AG09319 (cell line): ENCODE data around the gene WNT5B.

Source experiments
- DNase-seq: peaks from one replicate; pipeline ENCODE4 v3.0.0-alpha.2; 2010; ENCODE audit warnings: low read depth; ENCODE audit errors: extremely low read depth
- CTCF ChIP-seq: IDR thresholded peaks from 2 replicates; pipeline ENCODE4 v1.5.1; 2011; ENCODE audit warnings: low read depth, mild to moderate bottlenecking, inconsistent platforms, low read length, moderate library complexity

WNT5B gene

DNA sequence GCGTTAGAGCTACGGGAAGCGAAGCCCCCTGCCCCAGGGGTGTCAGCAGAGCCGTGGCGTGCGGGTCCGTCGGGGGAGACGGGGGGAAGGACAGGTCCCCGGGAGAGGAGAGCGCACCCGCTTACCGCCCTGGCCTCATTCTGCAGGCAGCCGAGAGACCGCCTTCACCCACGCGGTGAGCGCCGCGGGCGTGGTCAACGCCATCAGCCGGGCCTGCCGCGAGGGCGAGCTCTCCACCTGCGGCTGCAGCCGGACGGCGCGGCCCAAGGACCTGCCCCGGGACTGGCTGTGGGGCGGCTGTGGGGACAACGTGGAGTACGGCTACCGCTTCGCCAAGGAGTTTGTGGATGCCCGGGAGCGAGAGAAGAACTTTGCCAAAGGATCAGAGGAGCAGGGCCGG lies 10.5 kb downstream of the WNT5B start:
- TF ChIP-seq CTCF, result no peak
- DNase-seq, result no peak

DNA sequence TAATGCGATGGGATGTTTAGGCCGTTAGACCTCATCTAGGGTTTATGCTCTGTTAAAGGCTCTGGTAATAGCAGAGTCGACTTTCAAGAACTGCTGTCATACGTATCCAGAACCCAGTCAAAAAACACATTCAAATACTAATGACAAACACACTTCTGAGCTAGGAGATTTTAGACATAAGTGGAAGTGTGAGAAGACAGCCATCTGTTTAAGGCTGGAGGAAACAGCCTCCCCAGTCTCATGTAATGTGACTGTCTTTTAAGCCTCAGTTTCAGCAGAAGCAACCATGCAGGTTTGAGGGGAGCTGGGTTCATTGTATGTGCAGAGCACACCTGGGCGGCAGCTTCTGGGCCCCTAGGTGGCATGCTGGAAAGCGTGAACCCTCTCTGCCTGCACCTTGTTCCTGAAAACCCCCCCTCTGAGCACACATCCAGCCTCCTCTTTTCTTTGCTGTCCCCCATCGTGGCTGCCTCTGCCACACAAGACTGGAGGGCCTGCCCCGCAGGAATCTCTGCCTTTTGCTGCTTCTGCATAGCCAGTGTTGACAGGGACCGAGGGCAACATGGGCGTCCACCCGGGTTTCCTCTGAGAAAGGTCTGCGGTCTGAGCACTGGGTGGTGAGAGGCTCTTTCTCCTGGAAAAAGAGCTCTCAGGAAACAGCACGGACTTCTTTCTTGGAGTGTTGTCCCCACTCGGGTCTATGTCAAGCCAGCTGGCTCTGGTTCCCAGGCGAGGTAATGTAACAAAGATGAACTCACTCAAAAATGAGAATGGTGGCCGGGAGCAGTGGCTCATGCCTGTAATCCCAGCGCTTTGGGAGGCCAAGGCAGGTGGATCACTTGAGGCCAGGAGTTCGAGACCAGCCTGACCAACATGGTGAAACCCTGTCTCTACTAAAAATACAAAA lies 11.6 kb downstream of the WNT5B start:
- no peak for DNase-seq
- no peak for TF ChIP-seq CTCF

DNA sequence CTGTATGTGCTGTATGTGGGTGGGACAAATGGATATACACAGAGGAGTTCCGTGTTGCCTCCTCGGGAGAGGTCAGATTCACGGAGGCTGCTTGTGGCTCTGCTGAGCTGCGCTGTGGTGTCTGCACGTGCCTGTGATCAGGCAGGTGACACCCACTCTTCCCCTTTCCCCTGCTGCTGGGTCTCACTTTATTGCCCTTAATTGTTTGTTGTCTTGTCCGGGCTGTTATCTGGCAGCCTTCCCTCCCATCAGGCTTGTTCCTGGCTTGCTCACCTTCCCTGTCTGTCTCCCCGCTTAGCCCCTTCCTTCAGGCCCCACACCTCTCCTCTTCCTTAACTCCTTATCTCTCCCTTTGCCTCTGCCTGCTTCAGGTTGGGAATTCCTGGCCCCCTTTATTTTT lies 13.5 kb downstream of the WNT5B start:
- no peak for DNase-seq
- no peak for TF ChIP-seq CTCF

- DNase-seq, result no peak
- no peak for TF ChIP-seq CTCF
Observed at GRCh38 chr12:1643043-1643442, 14.0 kb downstream of the WNT5B start.

DNA sequence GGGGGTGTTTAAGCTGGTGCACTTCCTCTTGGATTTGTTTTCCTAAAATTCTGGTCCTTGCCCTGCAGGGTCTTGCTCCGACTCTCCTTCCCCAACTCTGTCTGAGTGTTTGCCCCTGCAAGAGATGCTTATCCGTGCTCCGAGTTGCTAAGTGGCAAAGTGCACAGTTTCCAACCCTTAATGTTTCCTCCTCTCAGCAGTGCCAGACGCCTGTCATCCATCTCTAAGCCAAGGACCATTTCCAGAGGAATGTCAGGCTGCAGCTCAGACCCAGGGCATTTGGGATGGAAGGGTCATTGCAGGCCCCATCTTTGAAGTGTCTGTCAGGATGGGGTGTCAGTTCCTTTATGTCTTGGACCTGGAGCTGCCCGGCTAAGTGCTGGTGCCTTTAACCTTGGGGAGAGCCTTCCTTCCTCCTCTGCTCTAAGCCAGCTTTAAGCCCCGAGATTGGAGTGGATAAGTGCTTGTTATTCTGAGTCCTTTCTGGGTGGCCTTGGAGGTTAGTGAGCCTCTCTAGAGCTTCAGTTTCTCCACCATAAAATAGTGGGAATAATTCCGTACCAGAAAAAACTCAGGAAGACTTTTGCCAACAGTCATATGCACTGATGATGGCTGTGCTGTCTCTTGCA lies 15.0 kb downstream of the WNT5B start:
- no peak for DNase-seq
- no peak for TF ChIP-seq CTCF

- DNase-seq, result peak; percentile 51
- TF ChIP-seq CTCF, result no peak; the same call in 1 of the 2 replicates
Observed at GRCh38 chr12:1644534-1645438, 15.8 kb downstream of the WNT5B start.
